ENCODE measurements around the gene DNAJC3. TPM values are rescaled to one million over a fixed set of nuclear protein-coding genes. Genes with fewer than 3 reads are reported as not detected.
A peak's percentile ranks its signal among the peaks of the same experiment; 100 is the strongest.

Gene DNAJC3, protein sequence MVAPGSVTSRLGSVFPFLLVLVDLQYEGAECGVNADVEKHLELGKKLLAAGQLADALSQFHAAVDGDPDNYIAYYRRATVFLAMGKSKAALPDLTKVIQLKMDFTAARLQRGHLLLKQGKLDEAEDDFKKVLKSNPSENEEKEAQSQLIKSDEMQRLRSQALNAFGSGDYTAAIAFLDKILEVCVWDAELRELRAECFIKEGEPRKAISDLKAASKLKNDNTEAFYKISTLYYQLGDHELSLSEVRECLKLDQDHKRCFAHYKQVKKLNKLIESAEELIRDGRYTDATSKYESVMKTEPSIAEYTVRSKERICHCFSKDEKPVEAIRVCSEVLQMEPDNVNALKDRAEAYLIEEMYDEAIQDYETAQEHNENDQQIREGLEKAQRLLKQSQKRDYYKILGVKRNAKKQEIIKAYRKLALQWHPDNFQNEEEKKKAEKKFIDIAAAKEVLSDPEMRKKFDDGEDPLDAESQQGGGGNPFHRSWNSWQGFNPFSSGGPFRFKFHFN
- 21.4 and 24.9 TPM in 2 replicates for total RNA-seq

DNA sequence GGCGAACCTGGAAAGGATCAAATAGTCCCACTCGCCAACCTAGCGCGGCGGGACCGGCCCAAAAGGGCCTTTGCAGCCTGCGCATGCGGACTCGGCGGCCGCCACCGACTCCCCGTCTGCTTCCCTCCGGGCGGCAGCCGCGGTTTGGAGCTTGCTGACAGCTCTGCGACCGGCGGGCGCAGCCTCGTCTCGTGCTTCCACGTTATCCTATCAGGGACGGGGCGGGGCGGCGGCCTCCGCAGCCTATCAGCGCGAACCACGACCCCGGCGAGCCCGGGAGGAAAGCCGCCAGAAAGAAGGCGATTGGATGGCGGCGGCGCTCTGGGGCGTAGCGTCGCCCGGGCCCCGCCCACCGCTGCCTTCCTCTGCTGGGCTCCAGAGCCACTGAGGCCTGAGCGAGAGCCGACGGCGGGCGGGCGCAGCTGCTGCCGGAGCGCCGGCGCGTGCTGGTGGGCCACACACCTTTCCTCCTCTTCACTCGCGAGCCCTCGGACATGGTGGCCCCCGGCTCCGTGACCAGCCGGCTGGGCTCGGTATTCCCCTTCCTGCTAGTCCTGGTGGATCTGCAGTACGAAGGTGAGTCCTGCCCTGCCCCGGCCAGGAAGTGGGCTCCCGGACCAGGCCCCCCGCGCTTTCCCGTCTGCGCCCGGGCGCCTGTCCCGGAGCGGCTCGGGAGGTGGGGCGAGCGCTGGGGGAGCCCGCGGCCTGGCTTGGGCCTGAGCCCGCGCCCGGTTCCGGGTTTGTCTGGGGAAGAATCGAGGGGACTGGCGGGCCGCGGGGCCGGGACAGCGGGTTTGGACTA lies at the start of gene DNAJC3:
Gene DNAJC3 (plus strand): TSS at position 378 of the 802 bp plus-strand sequence. CDS start 117 bp downstream, at position 495.
- H3K4me3 ChIP-seq (ENCODE audit: low read depth, low read length), result peak within 1 kb of the TSS; percentile 85
- peak; percentile 56 for DNase-seq (ENCODE audit: low read depth)
- TF ChIP-seq, protein P1, sequence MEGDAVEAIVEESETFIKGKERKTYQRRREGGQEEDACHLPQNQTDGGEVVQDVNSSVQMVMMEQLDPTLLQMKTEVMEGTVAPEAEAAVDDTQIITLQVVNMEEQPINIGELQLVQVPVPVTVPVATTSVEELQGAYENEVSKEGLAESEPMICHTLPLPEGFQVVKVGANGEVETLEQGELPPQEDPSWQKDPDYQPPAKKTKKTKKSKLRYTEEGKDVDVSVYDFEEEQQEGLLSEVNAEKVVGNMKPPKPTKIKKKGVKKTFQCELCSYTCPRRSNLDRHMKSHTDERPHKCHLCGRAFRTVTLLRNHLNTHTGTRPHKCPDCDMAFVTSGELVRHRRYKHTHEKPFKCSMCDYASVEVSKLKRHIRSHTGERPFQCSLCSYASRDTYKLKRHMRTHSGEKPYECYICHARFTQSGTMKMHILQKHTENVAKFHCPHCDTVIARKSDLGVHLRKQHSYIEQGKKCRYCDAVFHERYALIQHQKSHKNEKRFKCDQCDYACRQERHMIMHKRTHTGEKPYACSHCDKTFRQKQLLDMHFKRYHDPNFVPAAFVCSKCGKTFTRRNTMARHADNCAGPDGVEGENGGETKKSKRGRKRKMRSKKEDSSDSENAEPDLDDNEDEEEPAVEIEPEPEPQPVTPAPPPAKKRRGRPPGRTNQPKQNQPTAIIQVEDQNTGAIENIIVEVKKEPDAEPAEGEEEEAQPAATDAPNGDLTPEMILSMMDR (conservative IDR thresholded peaks at IDR 0.05; ENCODE audit: low read depth, low read length), result no peak

DNA sequence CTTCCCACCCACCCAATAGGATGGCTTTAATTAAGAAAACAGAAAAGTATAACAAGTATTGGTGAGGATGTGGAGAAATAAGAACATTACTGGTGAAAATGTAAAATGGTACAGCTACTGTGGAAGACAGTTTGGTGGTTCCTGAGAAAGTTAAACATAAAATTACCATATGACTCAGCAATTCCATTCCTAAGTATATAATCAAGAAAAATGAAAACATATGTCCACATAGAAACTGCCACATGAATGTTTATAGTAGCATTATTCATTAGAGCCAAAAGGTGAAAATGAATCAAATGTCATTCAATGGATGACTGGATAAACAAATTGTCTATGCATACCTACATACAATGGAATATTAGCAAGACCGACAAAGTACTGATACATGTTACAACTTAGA lies 49.3 kb upstream of the DNAJC3 start:
- H3K4me3 ChIP-seq (ENCODE audit: low read depth, low read length), result no peak overlapping the region
- TF ChIP-seq, protein P1 (conservative IDR thresholded peaks at IDR 0.05; ENCODE audit: low read depth, low read length), result no peak
- DNase-seq (ENCODE audit: low read depth), result no peak

DNA sequence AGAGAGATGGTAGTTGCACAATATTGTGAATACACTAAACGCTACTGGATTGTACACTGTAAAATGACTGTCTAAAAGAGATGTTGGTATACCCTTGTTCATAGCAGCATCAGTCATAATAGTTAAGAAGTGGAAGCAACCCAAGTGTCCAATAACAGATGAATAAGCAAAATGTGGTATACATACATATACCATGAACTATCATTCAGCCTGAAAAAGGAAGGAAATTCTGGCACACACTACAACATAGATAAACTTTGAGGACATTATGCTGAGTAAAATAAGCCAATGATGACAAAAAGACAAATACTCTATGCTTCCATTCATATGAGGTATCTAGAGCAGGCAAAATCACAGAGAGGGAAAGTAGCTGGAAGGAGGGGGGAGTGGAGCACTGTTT lies 48.5 kb upstream of the DNAJC3 start:
- no peak for DNase-seq (ENCODE audit: low read depth)
- TF ChIP-seq, protein P1 (conservative IDR thresholded peaks at IDR 0.05; ENCODE audit: low read depth, low read length), result no peak
- no peak overlapping the region for H3K4me3 ChIP-seq (ENCODE audit: low read depth, low read length)

DNA sequence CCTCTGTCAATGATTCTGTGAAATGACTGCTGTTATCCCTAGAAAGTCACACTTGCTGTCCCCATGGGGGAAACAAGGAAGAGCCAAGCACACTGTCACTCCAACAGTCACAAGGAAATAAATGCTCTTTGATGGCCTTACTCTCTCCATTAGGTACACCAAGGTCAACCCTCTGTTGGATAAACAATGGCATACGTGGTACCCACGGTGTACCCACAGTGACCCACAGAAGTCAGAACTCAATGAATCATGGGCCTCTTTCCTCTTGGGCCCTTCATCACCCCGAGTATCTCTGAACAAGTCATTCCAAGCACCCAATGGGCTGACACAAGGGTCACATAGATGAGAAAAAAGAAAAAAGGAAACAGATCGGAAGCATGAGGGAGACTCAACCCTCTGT lies 47.9 kb upstream of the DNAJC3 start:
- no peak overlapping the region for H3K4me3 ChIP-seq (ENCODE audit: low read depth, low read length)
- TF ChIP-seq, protein P1 (conservative IDR thresholded peaks at IDR 0.05; ENCODE audit: low read depth, low read length), result no peak
- DNase-seq (ENCODE audit: low read depth), result no peak

DNA sequence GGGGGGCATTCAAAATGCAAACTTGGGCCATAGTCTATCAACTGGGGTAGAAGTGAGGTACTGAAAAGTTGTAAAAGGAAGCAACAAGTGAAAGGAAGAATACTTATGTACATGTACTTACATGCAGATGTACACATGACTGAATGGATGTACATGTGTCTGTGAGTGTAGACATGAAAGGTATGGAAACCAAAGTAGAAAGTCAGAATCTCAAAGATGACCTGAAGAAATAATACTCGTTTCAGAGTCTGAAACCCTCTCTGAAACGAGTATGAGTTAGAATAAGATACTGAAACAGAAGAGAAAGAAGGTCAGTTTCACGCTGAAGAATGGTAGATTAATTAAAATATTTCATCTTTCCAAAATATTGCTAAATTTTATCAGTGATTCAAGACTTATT lies 46.3 kb upstream of the DNAJC3 start:
- TF ChIP-seq, protein P1 (conservative IDR thresholded peaks at IDR 0.05; ENCODE audit: low read depth, low read length), result no peak

DNA sequence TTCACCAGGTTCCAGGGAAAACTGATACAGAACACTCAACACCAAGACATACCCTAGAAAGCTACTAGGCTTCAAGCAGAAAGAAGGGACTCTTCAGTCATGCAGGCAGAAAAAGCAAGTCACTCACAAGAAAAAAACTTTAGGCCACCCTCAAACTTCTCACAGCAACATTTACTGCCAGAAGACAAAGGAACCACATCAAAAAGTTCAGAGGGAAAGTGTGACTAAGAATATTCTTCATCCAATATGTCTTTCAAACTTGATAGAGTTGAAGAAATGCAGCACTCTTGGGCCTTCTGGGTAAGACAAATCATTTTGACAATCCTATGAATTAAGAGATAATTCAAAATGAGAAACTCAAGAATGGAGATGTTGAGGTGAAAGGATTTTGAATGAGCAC lies 40.1 kb upstream of the DNAJC3 start:
- no peak overlapping the region for H3K4me3 ChIP-seq (ENCODE audit: low read depth, low read length)
- TF ChIP-seq, protein P1 (conservative IDR thresholded peaks at IDR 0.05; ENCODE audit: low read depth, low read length), result no peak
- no peak for DNase-seq (ENCODE audit: low read depth)

More for the DNA sequence above, 46.3 kb upstream of the DNAJC3 start:
- no peak overlapping the region for H3K4me3 ChIP-seq (ENCODE audit: low read depth, low read length)
- no peak for DNase-seq (ENCODE audit: low read depth)

All from epithelial cell of proximal tubule (primary cell).